Neural progenitor cell (in vitro differentiated cells): Measurements from ENCODE around the gene MIAT. TPM values are rescaled to one million over a fixed set of nuclear protein-coding genes. Genes with fewer than 3 reads are reported as not detected.
A peak's percentile ranks its signal among the peaks of the same experiment; 100 is the strongest.

Experiments
- DNase-seq: peaks from one replicate; pipeline ENCODE4 v3.0.0-alpha.2; 2016; ENCODE audit warnings: low spot score
- H2AFZ ChIP-seq: fragments of 200-600 bp; sonication (generic); replicated peaks from 2 replicates; pipeline ENCODE4 v1.6.1; 2016; ENCODE audit warnings: antibody characterized with exemption
- H3F3A ChIP-seq: fragments of 200-600 bp; sonication (generic); 2 replicates; pipeline ENCODE4 v1.6.1; 2016; ENCODE audit warnings: antibody characterized with exemption, low read depth
- H3K27ac ChIP-seq: fragments of 200-600 bp; sonication (generic); 2 replicates; pipeline ENCODE4 v1.5.1; 2016; ENCODE audit warnings: mild to moderate bottlenecking
- H3K27me3 ChIP-seq: fragments of 200-600 bp; sonication (generic); 2 replicates; pipeline ENCODE4 v1.6.1; 2016; ENCODE audit warnings: mild to moderate bottlenecking, moderate library complexity
- H3K36me3 ChIP-seq: fragments of 200-600 bp; sonication (generic); 2 replicates; pipeline ENCODE4 v1.5.1; 2016
- H3K4me1 ChIP-seq: fragments of 200-600 bp; sonication (generic); 2 replicates; pipeline ENCODE4 v1.6.1; 2016; ENCODE audit warnings: mixed run types
- H3K4me2 ChIP-seq: fragments of 200-600 bp; sonication (generic); 2 replicates; pipeline ENCODE4 v1.6.1; 2016
- H3K4me3 ChIP-seq: fragments of 200-600 bp; sonication (generic); 2 replicates; pipeline ENCODE4 v1.5.1; 2016
- H3K79me2 ChIP-seq: fragments of 200-600 bp; sonication (generic); 2 replicates; pipeline ENCODE4 v1.6.1; 2016; ENCODE audit warnings: low read depth
- H3K9ac ChIP-seq: fragments of 200-600 bp; sonication (generic); 2 replicates; pipeline ENCODE4 v1.6.1; 2016
- H3K9me3 ChIP-seq: fragments of 200-600 bp; sonication (generic); 2 replicates; pipeline ENCODE4 v1.5.1; 2016; ENCODE audit warnings: low read depth
- H4K20me1 ChIP-seq: fragments of 200-600 bp; sonication (generic); 2 replicates; pipeline ENCODE4 v1.6.1; 2016; ENCODE audit warnings: low read depth
- H3K27ac Mint-ChIP-seq: 3 replicates; pipeline ENCODE4 v1.8.0; 2021; ENCODE audit warnings: mixed read lengths
- H3K27me3 Mint-ChIP-seq: 2 replicates; pipeline ENCODE4 v1.8.0; 2022; ENCODE audit warnings: low read depth, mild to moderate bottlenecking, inconsistent platforms, moderate library complexity, mixed read lengths; ENCODE audit not compliant: insufficient read depth
- H3K36me3 Mint-ChIP-seq: 3 replicates; pipeline ENCODE4 v1.8.0; 2021; ENCODE audit warnings: mixed read lengths
- H3K4me1 Mint-ChIP-seq: 3 replicates; pipeline ENCODE4 v1.8.0; 2021; ENCODE audit warnings: mixed read lengths
- H3K4me3 Mint-ChIP-seq: 3 replicates; pipeline ENCODE4 v1.8.0; 2021; ENCODE audit warnings: mild to moderate bottlenecking, moderate library complexity, mixed read lengths
- H3K9me3 Mint-ChIP-seq: 3 replicates; pipeline ENCODE4 v1.8.0; 2020; ENCODE audit warnings: mixed read lengths
- CTCF ChIP-seq: fragments of 200-600 bp; sonication (generic); IDR thresholded peaks from 2 replicates; pipeline ENCODE4 v1.5.1; 2017; ENCODE audit warnings: antibody characterized with exemption, mild to moderate bottlenecking
- EZH2 ChIP-seq: fragments of 200-600 bp; sonication (generic); IDR thresholded peaks from 2 replicates; pipeline ENCODE4 v1.6.1; 2017; ENCODE audit warnings: antibody characterized with exemption, mild to moderate bottlenecking, moderate library complexity
- EZH2phosphoT487 ChIP-seq: fragments of 200-600 bp; sonication (generic); IDR thresholded peaks from 2 replicates; pipeline ENCODE4 v1.6.1; 2017; ENCODE audit warnings: antibody characterized with exemption
- total RNA-seq: library from RNA; depleted of rRNA; stranded (reverse); fragments of >200 nt; gene quantifications from 2 replicates; pipeline ENCODE4 v1.2.3, GENCODE V29; 2015; ENCODE audit warnings: low replicate concordance

MIAT gene
- total RNA-seq, 1 donor from 2014 or later: 262 TPM

GRCh38 chr22:26660961-26661578 is 3.7 kb downstream of the MIAT start:
- Mint-ChIP-seq H3K27ac (peak overlapping the region; percentile 96), H3K36me3 (peaks cover 8% of the 10 kb centered on the region), H3K27me3 (peaks cover 8% of the 10 kb centered on the region), H3K4me3 (peak overlapping the region; percentile 78), H3K4me1 (peaks cover 49% of the 10 kb centered on the region), H3K9me3 (no peaks in the 10 kb centered on the region)
- H3K27ac ChIP-seq: peak overlapping the region; percentile 98
- no peak overlapping the region for H3K9ac ChIP-seq
- peaks cover 47% of the 10 kb centered on the region for H3K4me1 ChIP-seq
- no peaks in the 10 kb centered on the region for H3K27me3 ChIP-seq
- DNase-seq: peak; percentile 94
- H4K20me1 ChIP-seq: peaks cover 50% of the 10 kb centered on the region
- H3K4me2 ChIP-seq: peak overlapping the region; percentile 90
- peak overlapping the region; percentile 47 for H3K4me3 ChIP-seq
- H3K9me3 ChIP-seq: no peaks in the 10 kb centered on the region
- TF ChIP-seq EZH2phosphoT487 (no peak), CTCF (no peak), EZH2 (no peak)
- H3F3A ChIP-seq: peaks cover 76% of the 10 kb centered on the region
- H3K79me2 ChIP-seq: peaks cover 70% of the 10 kb centered on the region
- H2AFZ ChIP-seq: no peak overlapping the region
- peaks cover 2% of the 10 kb centered on the region for H3K36me3 ChIP-seq

- H3K4me2 ChIP-seq: peak overlapping the region; percentile 90
- no peak overlapping the region for H3K4me3 ChIP-seq
- Mint-ChIP-seq H3K27ac (no peak overlapping the region), H3K4me3 (no peak overlapping the region), H3K36me3 (peaks cover 10% of the 10 kb centered on the region), H3K4me1 (peaks cover 51% of the 10 kb centered on the region), H3K27me3 (peaks cover 14% of the 10 kb centered on the region), H3K9me3 (no peaks in the 10 kb centered on the region)
- H2AFZ ChIP-seq: no peak overlapping the region
- H3K27ac ChIP-seq: peak overlapping the region; percentile 27
- H3K9ac ChIP-seq: no peak overlapping the region
- H3K79me2 ChIP-seq: peaks cover 76% of the 10 kb centered on the region
- H3K9me3 ChIP-seq: no peaks in the 10 kb centered on the region
- H3K36me3 ChIP-seq: peaks cover 2% of the 10 kb centered on the region
- H3K27me3 ChIP-seq: no peaks in the 10 kb centered on the region
- peaks cover 71% of the 10 kb centered on the region for H3F3A ChIP-seq
- TF ChIP-seq EZH2: no peak
- TF ChIP-seq CTCF: no peak
- TF ChIP-seq EZH2phosphoT487: no peak
- DNase-seq: no peak
- H4K20me1 ChIP-seq: peaks cover 60% of the 10 kb centered on the region
- H3K4me1 ChIP-seq: peaks cover 42% of the 10 kb centered on the region
Measured at GRCh38 chr22:26662160-26662559, 4.8 kb downstream of the MIAT start.

- H3K27me3 Mint-ChIP-seq: peaks cover 6% of the 10 kb centered on the region
- H3F3A ChIP-seq: peaks cover 64% of the 10 kb centered on the region
- peaks cover 2% of the 10 kb centered on the region for H3K36me3 ChIP-seq
- peaks cover 11% of the 10 kb centered on the region for H3K36me3 Mint-ChIP-seq
- H3K27me3 ChIP-seq: no peaks in the 10 kb centered on the region
- no peak overlapping the region for H3K4me3 ChIP-seq
- H2AFZ ChIP-seq: no peak overlapping the region
- no peak overlapping the region for H3K27ac Mint-ChIP-seq
- H4K20me1 ChIP-seq: peaks cover 73% of the 10 kb centered on the region
- H3K4me2 ChIP-seq: no peak overlapping the region
- DNase-seq: no peak
- TF ChIP-seq EZH2phosphoT487 (no peak), EZH2 (no peak), CTCF (no peak)
- H3K4me1 ChIP-seq: peaks cover 42% of the 10 kb centered on the region
- no peak overlapping the region for H3K9ac ChIP-seq
- no peak overlapping the region for H3K4me3 Mint-ChIP-seq
- H3K9me3 ChIP-seq: no peaks in the 10 kb centered on the region
- peaks cover 49% of the 10 kb centered on the region for H3K4me1 Mint-ChIP-seq
- H3K9me3 Mint-ChIP-seq: no peaks in the 10 kb centered on the region
- H3K79me2 ChIP-seq: peaks cover 63% of the 10 kb centered on the region
- no peak overlapping the region for H3K27ac ChIP-seq
Measured at GRCh38 chr22:26663374-26663923, 6.1 kb downstream of the MIAT start.
